ENCODE measurements around the gene PURA. TPM values are rescaled to one million over a fixed set of nuclear protein-coding genes. Genes with fewer than 3 reads are reported as not detected.
A peak's percentile ranks its signal among the peaks of the same experiment; 100 is the strongest.

Gene PURA
- total and polyA plus RNA-seq, 4 experiments from 2014 or later: 2.5 to 36.2 (median 18.0) TPM

DNA sequence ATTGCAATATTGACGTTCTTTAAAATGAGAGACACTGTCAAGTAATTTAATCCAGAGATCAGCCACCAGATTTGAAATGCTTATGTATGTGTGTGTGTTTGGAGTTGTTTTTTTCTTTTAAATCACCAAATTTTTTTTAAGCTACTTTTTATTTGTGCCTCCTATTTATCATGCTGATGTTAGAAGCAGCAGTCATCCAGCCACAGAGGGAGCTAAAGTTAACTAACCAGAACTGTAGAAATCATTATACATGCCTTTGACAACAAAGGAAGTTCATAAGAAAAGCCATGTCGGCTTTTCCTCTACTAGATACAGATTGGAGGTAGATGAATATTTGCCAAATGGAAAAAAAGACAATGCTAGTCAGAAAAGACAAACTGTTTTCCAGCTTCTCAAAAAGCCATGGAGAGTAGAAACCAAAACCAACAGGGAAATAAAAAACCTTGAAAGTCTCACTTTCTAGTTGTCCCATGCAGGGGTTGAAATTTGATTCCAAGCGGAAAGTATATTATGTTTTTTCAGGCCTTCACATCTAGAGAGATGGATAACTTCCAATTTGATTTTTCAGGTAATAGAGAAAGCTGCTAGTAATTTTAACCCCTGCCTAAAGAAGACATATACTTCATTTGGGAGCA lies 4.5 kb downstream of the PURA start:
- Histone ChIP-seq H3K36me3 (ENCODE audit: insufficient read depth, low read length) (no peaks in the 10 kb centered on the region), H3K27me3 (ENCODE audit: insufficient read depth, low read length) (no peaks in the 10 kb centered on the region), H3K9me3 (ENCODE audit: control insufficient read depth in 1 of 2, low read length in 2 of 2) (no peaks in the 10 kb centered on the region), H3K27ac (ENCODE audit: low read depth, low read length) (no peak overlapping the region), H3K4me3 (ENCODE audit: low read length in 2 of 2) (no peak overlapping the region), H3K4me1 (ENCODE audit: insufficient read depth, low read length) (peaks cover 52% of the 10 kb centered on the region)
- H3K4me3 Mint-ChIP-seq: peak overlapping the region in 6 of 8 donors; percentile 6 to 73 (median 32)
- no peak for DNase-seq
- CTCF ChIA-PET (ENCODE audit: partially characterized antibody): interaction anchor here (0.8 to 12.7 kb wide), 6 partner anchors 11 to 1766 kb away, joined by 3 to 148 read pairs (median 4); no protein-coding TSS in a partner anchor
- H3K36me3 Mint-ChIP-seq: peaks cover 0 to 6% of the 10 kb centered on the region in 2 donors
- peaks cover 45 to 69% (median 59%) of the 10 kb centered on the region in 4 donors for H3K4me1 Mint-ChIP-seq
- POLR2A ChIA-PET (ENCODE audit: partially characterized antibody): interaction anchor here (0.9 to 1.4 kb wide), 2 partner anchors 11 to 56 kb away, joined by 3 to 8 read pairs; partner anchors contain the start of gene CYSTM1
- intact Hi-C loops (cut with micrococcal nuclease): loop anchor here (1.0 to 10.0 kb wide), 3 partner anchors 39 to 1784 kb away; partner anchors contain the start of genes CDC25C, FAM53C and SIL1
- no peaks in the 10 kb centered on the region for H3K9me3 Mint-ChIP-seq
- peak overlapping the region in 1 of 7 donors; percentile 5 for H3K27ac Mint-ChIP-seq
- H3K27me3 Mint-ChIP-seq: no peaks in the 10 kb centered on the region

DNA sequence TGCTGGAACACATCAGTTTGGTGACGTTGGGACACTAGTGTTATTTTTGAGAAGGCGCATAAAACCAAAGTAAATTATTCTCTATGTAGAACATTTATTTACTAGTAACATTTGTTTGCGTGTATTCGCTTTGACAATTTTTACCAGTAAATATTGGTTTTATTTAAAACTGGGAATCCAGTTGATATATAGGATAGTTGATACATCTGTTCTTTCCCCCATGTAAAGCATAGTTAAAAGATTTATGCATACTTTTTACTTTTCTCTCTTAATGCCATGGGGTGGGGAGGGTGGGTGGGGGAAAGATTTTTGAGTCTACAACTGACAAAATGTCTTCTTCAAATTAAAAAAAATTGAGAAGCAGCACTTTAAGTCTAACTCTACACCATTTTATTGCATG lies 11.7 kb downstream of the PURA start, which contains the start of gene IGIP:
TSS of gene IGIP (plus strand) at position 301 of the 400 bp plus-strand sequence. CDS start 2,540 bp downstream, outside the sequence.
- Mint-ChIP-seq H3K27me3 (no peaks in the 10 kb centered on the region), H3K4me3 (no peak within 1 kb of the TSS), H3K9me3 (no peaks in the 10 kb centered on the region), H3K36me3 (no peaks in the 10 kb centered on the region), H3K4me1 (peaks cover 28 to 54% (median 39%) of the 10 kb centered on the region in 4 donors), H3K27ac (no peak within 1 kb of the TSS)
- no peak within 1 kb of the TSS for H3K27ac ChIP-seq (ENCODE audit: low read depth, low read length)
- no peaks in the 10 kb centered on the region for H3K9me3 ChIP-seq (ENCODE audit: control insufficient read depth in 1 of 2, low read length in 2 of 2)
- no peak for DNase-seq
- no peaks in the 10 kb centered on the region for H3K36me3 ChIP-seq (ENCODE audit: insufficient read depth, low read length)
- POLR2A ChIA-PET (ENCODE audit: partially characterized antibody): no interaction called here
- intact Hi-C loops (cut with micrococcal nuclease): no loop called here
- peaks cover 17% of the 10 kb centered on the region for H3K4me1 ChIP-seq (ENCODE audit: insufficient read depth, low read length)
- H3K27me3 ChIP-seq (ENCODE audit: insufficient read depth, low read length): no peaks in the 10 kb centered on the region
- CTCF ChIA-PET (ENCODE audit: partially characterized antibody): no interaction called here
- no peak within 1 kb of the TSS for H3K4me3 ChIP-seq (ENCODE audit: low read length in 2 of 2)

DNA sequence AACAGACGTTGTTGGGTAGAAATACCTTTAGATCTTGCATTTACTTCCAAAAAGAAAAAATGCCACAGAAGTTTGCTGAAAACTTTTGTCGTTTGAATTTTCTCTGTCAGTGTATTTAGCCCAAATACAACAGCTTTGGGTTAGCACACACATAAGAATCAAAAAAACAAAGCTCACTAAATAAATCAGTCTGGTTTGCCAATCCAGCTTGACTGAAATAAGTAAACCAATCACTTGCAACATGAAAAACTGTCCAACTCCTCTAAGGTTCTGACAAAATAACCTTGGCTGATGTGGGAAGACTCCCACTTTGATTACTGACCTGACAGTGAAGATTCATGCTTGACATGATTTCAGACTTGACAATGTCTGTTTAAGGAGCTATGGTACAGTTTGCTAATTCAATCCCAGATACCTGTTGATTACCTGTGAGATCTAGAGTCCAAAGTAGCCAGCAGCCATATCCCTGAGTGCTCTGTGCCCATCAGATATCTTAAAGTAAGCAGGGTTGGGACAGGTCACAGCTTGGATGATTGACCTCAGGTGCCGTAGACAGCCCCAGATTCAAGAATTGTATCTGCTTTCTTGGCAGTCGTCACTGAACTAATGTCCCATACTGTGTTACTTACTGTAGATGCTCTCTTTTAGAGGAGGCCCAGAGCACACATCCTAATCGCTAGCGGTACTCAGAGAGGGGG lies 12.6 kb downstream of the PURA start:
- Histone ChIP-seq H3K27ac (ENCODE audit: low read depth, low read length) (no peak overlapping the region), H3K4me3 (ENCODE audit: low read length in 2 of 2) (no peak overlapping the region), H3K4me1 (ENCODE audit: insufficient read depth, low read length) (peaks cover 21% of the 10 kb centered on the region), H3K36me3 (ENCODE audit: insufficient read depth, low read length) (no peaks in the 10 kb centered on the region), H3K9me3 (ENCODE audit: control insufficient read depth in 1 of 2, low read length in 2 of 2) (no peaks in the 10 kb centered on the region), H3K27me3 (ENCODE audit: insufficient read depth, low read length) (no peaks in the 10 kb centered on the region)
- H3K9me3 Mint-ChIP-seq: no peaks in the 10 kb centered on the region
- DNase-seq: no peak
- no peaks in the 10 kb centered on the region for H3K36me3 Mint-ChIP-seq
- intact Hi-C loops (cut with micrococcal nuclease): no loop called here
- ChIA-PET CTCF (ENCODE audit: partially characterized antibody) (interaction anchor here (1.5 to 1.8 kb wide), 2 partner anchors 11 to 18 kb away, joined by 4 to 5 read pairs; no protein-coding TSS in a partner anchor), POLR2A (ENCODE audit: partially characterized antibody) (no interaction called here)
- no peak overlapping the region for H3K27ac Mint-ChIP-seq
- no peaks in the 10 kb centered on the region for H3K27me3 Mint-ChIP-seq
- peaks cover 29 to 54% (median 43%) of the 10 kb centered on the region in 4 donors for H3K4me1 Mint-ChIP-seq
- no peak overlapping the region for H3K4me3 Mint-ChIP-seq

DNA sequence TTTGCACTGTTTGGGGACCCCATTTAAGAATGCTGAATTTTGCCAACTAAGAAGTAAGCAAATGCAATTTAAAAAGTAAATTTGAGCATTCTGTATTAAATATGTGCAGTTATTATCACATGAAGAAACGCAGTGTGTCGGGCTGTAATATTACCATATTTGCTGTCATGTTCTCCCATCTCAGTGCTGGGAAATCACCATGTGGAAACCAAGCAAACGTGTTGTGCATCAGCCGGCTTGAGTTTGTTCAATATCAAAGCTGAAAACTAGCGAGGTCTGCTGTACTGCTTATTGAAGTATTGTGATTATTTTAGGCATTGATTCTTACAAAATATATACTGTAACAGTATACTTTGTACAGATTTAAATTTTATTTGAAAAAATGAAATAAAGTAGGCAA lies 14.5 kb downstream of the PURA start:
- no peak overlapping the region for H3K27ac Mint-ChIP-seq
- Histone ChIP-seq H3K4me1 (ENCODE audit: insufficient read depth, low read length) (peaks cover 21% of the 10 kb centered on the region), H3K36me3 (ENCODE audit: insufficient read depth, low read length) (no peaks in the 10 kb centered on the region), H3K4me3 (ENCODE audit: low read length in 2 of 2) (no peak overlapping the region), H3K27me3 (ENCODE audit: insufficient read depth, low read length) (no peaks in the 10 kb centered on the region), H3K27ac (ENCODE audit: low read depth, low read length) (no peak overlapping the region), H3K9me3 (ENCODE audit: control insufficient read depth in 1 of 2, low read length in 2 of 2) (no peaks in the 10 kb centered on the region)
- ChIA-PET POLR2A (ENCODE audit: partially characterized antibody) (no interaction called here), CTCF (ENCODE audit: partially characterized antibody) (interaction anchor here (1.4 to 1.8 kb wide), 2 partner anchors 10 to 16 kb away, joined by 4 to 5 read pairs; no protein-coding TSS in a partner anchor)
- no peaks in the 10 kb centered on the region for H3K27me3 Mint-ChIP-seq
- intact Hi-C loops (cut with micrococcal nuclease): no loop called here
- H3K4me3 Mint-ChIP-seq: no peak overlapping the region
- no peaks in the 10 kb centered on the region for H3K36me3 Mint-ChIP-seq
- no peaks in the 10 kb centered on the region for H3K9me3 Mint-ChIP-seq
- no peak for DNase-seq
- H3K4me1 Mint-ChIP-seq: peaks cover 27 to 56% (median 42%) of the 10 kb centered on the region in 4 donors

DNA sequence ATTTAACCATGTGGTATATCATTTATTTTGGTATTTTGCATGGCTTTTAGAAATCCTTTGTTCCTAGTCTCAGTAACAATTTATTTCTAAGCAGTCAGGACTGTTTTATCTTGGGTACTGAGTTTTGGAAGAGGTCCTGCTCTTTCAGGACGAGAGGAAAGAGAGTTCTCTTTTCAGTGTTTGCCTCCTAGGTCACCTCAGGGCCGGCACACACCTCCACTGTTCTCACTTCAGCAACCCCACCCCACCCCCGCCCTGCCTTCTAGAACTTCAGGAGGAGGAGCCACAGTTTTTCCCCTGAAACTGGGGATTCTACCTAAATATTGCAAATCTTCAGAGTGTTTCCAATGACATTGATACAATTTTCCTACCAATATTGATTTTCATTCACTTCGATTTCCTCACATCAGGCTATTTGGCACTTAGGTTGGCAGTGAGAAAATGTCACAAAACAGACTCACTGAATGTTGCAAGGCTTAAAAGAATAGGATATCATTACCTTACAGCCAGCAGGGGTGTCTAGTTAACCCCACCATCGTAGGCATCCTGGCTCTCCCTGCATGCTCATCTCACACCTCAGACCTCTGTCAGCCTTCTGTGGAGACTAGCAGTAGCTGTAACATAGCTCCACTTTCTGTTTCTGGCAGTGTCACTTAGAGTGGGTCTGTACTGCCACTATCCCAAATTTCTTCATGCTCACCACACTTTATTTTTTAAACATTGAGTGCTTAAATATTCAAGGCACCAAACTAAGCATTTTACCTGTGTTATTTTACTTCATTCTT lies 17.2 kb downstream of the PURA start:
- Histone ChIP-seq H3K36me3 (ENCODE audit: insufficient read depth, low read length) (no peaks in the 10 kb centered on the region), H3K4me3 (ENCODE audit: low read length in 2 of 2) (no peak overlapping the region), H3K9me3 (ENCODE audit: control insufficient read depth in 1 of 2, low read length in 2 of 2) (no peaks in the 10 kb centered on the region), H3K27me3 (ENCODE audit: insufficient read depth, low read length) (no peaks in the 10 kb centered on the region), H3K27ac (ENCODE audit: low read depth, low read length) (no peak overlapping the region), H3K4me1 (ENCODE audit: insufficient read depth, low read length) (peaks cover 16% of the 10 kb centered on the region)
- Mint-ChIP-seq H3K4me3 (peak overlapping the region in 3 of 8 donors; percentile 1 to 54 (median 45)), H3K27me3 (no peaks in the 10 kb centered on the region), H3K9me3 (no peaks in the 10 kb centered on the region), H3K27ac (peak overlapping the region in 3 of 7 donors; percentile 18 to 53 (median 36)), H3K4me1 (peaks cover 27 to 52% (median 39%) of the 10 kb centered on the region in 4 donors), H3K36me3 (no peaks in the 10 kb centered on the region)
- intact Hi-C loops (cut with micrococcal nuclease): no loop called here
- no peak for DNase-seq
- POLR2A ChIA-PET (ENCODE audit: partially characterized antibody): interaction anchor here (3.0 kb wide), 1 partner anchor 24 kb away, joined by 10 read pairs; no protein-coding TSS in a partner anchor
- CTCF ChIA-PET (ENCODE audit: partially characterized antibody): interaction anchor here (0.7 to 4.5 kb wide), 4 partner anchors 10 to 58 kb away, joined by 5 to 20 read pairs (median 14); no protein-coding TSS in a partner anchor

DNA sequence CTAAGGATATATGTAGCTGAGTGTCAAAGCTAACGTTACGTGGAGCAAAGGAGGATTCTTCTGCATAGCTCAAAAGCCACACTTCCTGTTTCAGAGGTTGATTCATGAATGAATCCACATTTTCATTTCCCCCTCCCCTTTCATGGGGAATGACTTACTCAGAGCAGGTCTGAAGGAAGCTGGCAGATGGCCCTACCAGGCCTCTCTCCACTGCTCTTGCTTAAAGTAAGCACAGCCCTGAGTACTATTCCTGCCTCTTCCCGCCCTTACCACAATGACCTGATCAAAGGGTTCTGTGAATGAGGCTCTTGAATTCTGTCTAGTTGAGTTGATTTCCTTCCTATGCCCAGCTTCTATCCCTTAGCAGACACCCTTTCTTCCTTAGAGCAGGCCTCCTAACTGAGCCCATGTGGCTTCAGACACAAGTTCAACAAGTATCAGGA lies 18.1 kb downstream of the PURA start:
- H3K9me3 ChIP-seq (ENCODE audit: control insufficient read depth in 1 of 2, low read length in 2 of 2): no peaks in the 10 kb centered on the region
- no peaks in the 10 kb centered on the region for H3K36me3 ChIP-seq (ENCODE audit: insufficient read depth, low read length)
- H3K4me3 Mint-ChIP-seq: peak overlapping the region in 5 of 8 donors; percentile 5 to 54 (median 25)
- no peaks in the 10 kb centered on the region for H3K9me3 Mint-ChIP-seq
- peaks cover 25 to 49% (median 35%) of the 10 kb centered on the region in 4 donors for H3K4me1 Mint-ChIP-seq
- no peaks in the 10 kb centered on the region for H3K27me3 Mint-ChIP-seq
- no peaks in the 10 kb centered on the region for H3K36me3 Mint-ChIP-seq
- peak in 1 of 5 donors; percentile 11 for DNase-seq
- H3K4me1 ChIP-seq (ENCODE audit: insufficient read depth, low read length): peaks cover 16% of the 10 kb centered on the region
- no peak overlapping the region for H3K4me3 ChIP-seq (ENCODE audit: low read length in 2 of 2)
- intact Hi-C loops (cut with micrococcal nuclease): loop anchor here (1.0 kb wide), 1 partner anchor 12 kb away; no protein-coding TSS in a partner anchor
- H3K27ac Mint-ChIP-seq: peak overlapping the region in 4 of 7 donors; percentile 32 to 37 (median 36)
- no peaks in the 10 kb centered on the region for H3K27me3 ChIP-seq (ENCODE audit: insufficient read depth, low read length)
- POLR2A ChIA-PET (ENCODE audit: partially characterized antibody): interaction anchor here (2.3 to 3.0 kb wide), 2 partner anchors 17 to 25 kb away, joined by 7 to 10 read pairs; partner anchors contain the start of gene PURA
- H3K27ac ChIP-seq (ENCODE audit: low read depth, low read length): no peak overlapping the region
- CTCF ChIA-PET (ENCODE audit: partially characterized antibody): interaction anchor here (0.6 to 4.5 kb wide), 5 partner anchors 10 to 1682 kb away, joined by 3 to 20 read pairs (median 11); no protein-coding TSS in a partner anchor
